Common myeloid progenitor, CD34-positive (primary cell): ENCODE measurements around the gene TASP1.

ENCODE experiments used
- CTCF ChIA-PET: fragments of 350-600 bp; sonication (Branson Sonifier 250); formaldehyde crosslinking; loops from one replicate; lab custom pipeline; 2021; ENCODE audit warnings: antibody characterized with exemption; lab: Charles Lee
- POLR2A ChIA-PET: fragments of 350-600 bp; sonication (Branson Sonifier 250); formaldehyde crosslinking; loops from one replicate; lab custom pipeline; 2021; ENCODE audit warnings: antibody characterized with exemption; lab: Charles Lee
- DNase-seq, 3 donors: peaks; one replicate each; pipeline versions ENCODE4 v3.0.0 to v3.0.0-alpha.2; 2013
- H3K27ac ChIP-seq, 2 experiments: 1 replicate in 1 of 2; 2 replicates in 1 of 2; pipeline ENCODE4 v1.7.0; 2013; ENCODE audit warnings: inconsistent platforms in 2 of 2, low read length in 2 of 2, mild to moderate bottlenecking in 2 of 2, low read depth in 1 of 2, moderate library complexity in 1 of 2; ENCODE audit not compliant: severe bottlenecking in 2 of 2, insufficient read depth in 1 of 2, poor library complexity in 1 of 2
- H3K27me3 ChIP-seq, 5 experiments: replicated peaks in 2 of 5; 1 replicate in 3 of 5; 2 replicates in 2 of 5; pipeline versions ENCODE4 v1.6.1 to v1.7.0; 2013; ENCODE audit warnings: low read length in 4 of 5, mild to moderate bottlenecking in 2 of 5, moderate library complexity in 2 of 5, inconsistent platforms in 1 of 5; ENCODE audit not compliant: insufficient read depth in 5 of 5, control insufficient read depth in 4 of 5
- H3K36me3 ChIP-seq, 4 experiments: 1 replicate in 2 of 4; 2 replicates in 2 of 4; pipeline versions ENCODE4 v1.6.1 to v1.7.0; 2013; ENCODE audit warnings: low read length in 3 of 4, control low read depth in 1 of 4, mild to moderate bottlenecking in 1 of 4; ENCODE audit not compliant: control insufficient read depth in 4 of 4, insufficient read depth in 4 of 4
- H3K4me1 ChIP-seq, 4 experiments: 1 replicate in 3 of 4; 2 replicates in 1 of 4; pipeline versions ENCODE4 v1.6.1 to v1.7.1; 2013; ENCODE audit warnings: low read length in 3 of 4, mild to moderate bottlenecking in 3 of 4, control low read depth in 1 of 4, inconsistent platforms in 1 of 4, moderate library complexity in 1 of 4; ENCODE audit not compliant: control insufficient read depth in 4 of 4, insufficient read depth in 4 of 4; ENCODE audit errors: control extremely low read depth in 1 of 4
- H3K4me3 ChIP-seq, 7 experiments: 1 replicate in 4 of 7; 2 replicates in 3 of 7; pipeline versions ENCODE4 v1.5.1 to v1.7.0; 2013; ENCODE audit warnings: mild to moderate bottlenecking in 7 of 7, low read length in 6 of 7, moderate library complexity in 6 of 7, inconsistent platforms in 2 of 7, low read depth in 2 of 7, control low read depth in 1 of 7; ENCODE audit not compliant: insufficient read depth in 4 of 7, control insufficient read depth in 1 of 7; ENCODE audit errors: extremely low read depth in 1 of 7
- H3K9me3 ChIP-seq, 5 experiments: 1 replicate in 4 of 5; 2 replicates in 1 of 5; pipeline versions ENCODE4 v1.6.1 to v1.7.1; 2013; ENCODE audit warnings: low read length in 4 of 5, mild to moderate bottlenecking in 2 of 5, inconsistent platforms in 1 of 5, low read depth in 1 of 5, moderate library complexity in 1 of 5; ENCODE audit not compliant: control insufficient read depth in 4 of 5, insufficient read depth in 2 of 5; ENCODE audit errors: control extremely low read depth in 1 of 5
- WGBS: methylation state at CpG from one replicate; pipeline ENCODE4 v1.1.5; 2013; ENCODE audit not compliant: insufficient coverage; 5-methylcytosine and 5-hydroxymethylcytosine counted together

TASP1 gene

GRCh38 chr20:13344671-13345070, 294.1 kb downstream of the TASP1 start:
- WGBS, result 97% methylated on average over 9 of the region's 9 CpGs
- DNase-seq, result no peak

GRCh38 chr20:13342469-13343242, 296.1 kb downstream of the TASP1 start:
- H3K9me3 ChIP-seq, result peaks cover 0 to 2% (median 0%) of the 10 kb centered on the region in 5 experiments
- WGBS, result 94% methylated on average over 10 of the region's 12 CpGs
- peaks cover 0 to 1% (median 0%) of the 10 kb centered on the region in 5 experiments for H3K27me3 ChIP-seq
- POLR2A ChIA-PET, result no interaction called here
- DNase-seq, result no peak
- no peaks in the 10 kb centered on the region for H3K4me1 ChIP-seq
- no peak overlapping the region for H3K4me3 ChIP-seq
- CTCF ChIA-PET, result no interaction called here
- no peaks in the 10 kb centered on the region for H3K36me3 ChIP-seq
- no peak overlapping the region for H3K27ac ChIP-seq

More at GRCh38 chr20:13344671-13345070, 294.1 kb downstream of the TASP1 start:
- POLR2A ChIA-PET, result no interaction called here
- CTCF ChIA-PET, result no interaction called here
- Histone ChIP-seq H3K27ac (no peak overlapping the region), H3K4me1 (no peaks in the 10 kb centered on the region), H3K4me3 (no peak overlapping the region), H3K9me3 (peaks cover 0 to 2% (median 0%) of the 10 kb centered on the region in 5 experiments), H3K36me3 (no peaks in the 10 kb centered on the region), H3K27me3 (peaks cover 0 to 1% (median 0%) of the 10 kb centered on the region in 5 experiments)

- Histone ChIP-seq H3K36me3 (no peaks in the 10 kb centered on the region), H3K27ac (no peak overlapping the region), H3K27me3 (peaks cover 0 to 1% (median 0%) of the 10 kb centered on the region in 5 experiments), H3K4me3 (no peak overlapping the region), H3K4me1 (no peaks in the 10 kb centered on the region), H3K9me3 (peaks cover 0 to 2% (median 0%) of the 10 kb centered on the region in 5 experiments)
- DNase-seq, result no peak
- POLR2A ChIA-PET, result no interaction called here
- CTCF ChIA-PET, result no interaction called here
- WGBS, result 93% methylated on average over 7 of the region's 9 CpGs
Measured at GRCh38 chr20:13341737-13342393, 296.9 kb downstream of the TASP1 start.

- CTCF ChIA-PET, result no interaction called here
Measured at GRCh38 chr20:13340088-13340487, 298.6 kb downstream of the TASP1 start.

More at GRCh38 chr20:13340088-13340487, 298.6 kb downstream of the TASP1 start:
- Histone ChIP-seq H3K36me3 (no peaks in the 10 kb centered on the region), H3K4me3 (no peak overlapping the region), H3K9me3 (no peaks in the 10 kb centered on the region), H3K27me3 (peaks cover 0 to 1% (median 0%) of the 10 kb centered on the region in 5 experiments), H3K4me1 (no peaks in the 10 kb centered on the region), H3K27ac (no peak overlapping the region)
- POLR2A ChIA-PET, result no interaction called here
- WGBS, result no CpG with 5 or more reads among the region's 2 CpGs
- DNase-seq, result no peak
